Stimulated activated CD4-positive, alpha-beta T cell treated with anti-CD3 and anti-CD28 coated beads, Interleukin-15, amount 100 ng/mL, for 24 hours (primary cell): ENCODE results near the gene ASXL1.
A peak's percentile ranks its signal among the peaks of the same experiment; 100 is the strongest.
"Not testable (repeated sequence)": the region's sequence is repeated elsewhere in the genome, so short reads cannot be mapped to it uniquely, and the experiment has no call there.

Experiments
- DNase-seq: peaks from one replicate; pipeline ENCODE4 v3.0.0-alpha.2; 2020

ASXL1 gene

DNA sequence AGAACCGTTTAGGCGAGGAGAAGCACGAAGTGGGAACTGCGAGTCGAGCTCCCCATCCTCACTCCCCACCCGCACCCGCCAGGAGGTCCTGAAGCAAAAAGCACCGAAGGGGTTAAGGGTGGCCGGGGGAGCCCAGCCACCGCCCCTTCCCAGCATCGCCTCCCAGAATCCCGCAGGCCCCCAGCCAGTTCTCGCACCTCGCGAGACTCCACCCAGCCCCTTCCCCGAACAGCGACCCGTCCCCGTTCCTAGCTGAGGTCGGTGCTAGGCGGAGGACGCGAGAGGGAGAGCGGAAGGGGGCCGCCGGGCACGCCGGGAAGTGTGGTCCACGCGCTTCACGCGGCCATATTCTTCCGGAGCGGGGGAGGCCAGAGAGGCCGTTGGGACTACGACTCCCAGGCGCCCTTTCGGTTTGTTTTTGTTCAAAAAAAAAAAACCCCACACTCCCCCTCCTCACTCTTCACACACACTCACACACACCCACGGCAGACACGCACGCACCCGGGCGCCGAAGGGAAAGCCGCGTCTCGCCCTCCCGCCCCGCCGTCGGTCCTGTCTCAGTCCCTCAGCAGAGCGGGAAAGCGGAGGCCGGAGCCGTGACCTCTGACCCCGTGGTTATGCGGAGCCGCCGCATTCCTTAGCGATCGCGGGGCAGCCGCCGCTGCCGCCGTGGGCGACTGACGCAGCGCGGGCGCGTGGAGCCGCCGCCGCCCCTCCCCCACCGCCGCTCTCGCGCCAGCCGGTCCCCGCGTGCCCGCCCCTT, at the start of gene ASXL1:
Gene ASXL1 (plus strand): TSS at position 463 of the 763 bp plus-strand sequence. CDS start 445 bp downstream, outside the sequence.
- peak; percentile 97 for DNase-seq

- no peak for DNase-seq
Measured at GRCh38 chr20:32312718-32313424, 45.3 kb upstream of the ASXL1 start.

- DNase-seq, result no peak
Measured at GRCh38 chr20:32314768-32315167, 43.4 kb upstream of the ASXL1 start.

GRCh38 chr20:32315399-32315798, 42.7 kb upstream of the ASXL1 start:
- DNase-seq, result no peak

- DNase-seq, result no peak
Measured at GRCh38 chr20:32315891-32316290, 42.2 kb upstream of the ASXL1 start.

DNA sequence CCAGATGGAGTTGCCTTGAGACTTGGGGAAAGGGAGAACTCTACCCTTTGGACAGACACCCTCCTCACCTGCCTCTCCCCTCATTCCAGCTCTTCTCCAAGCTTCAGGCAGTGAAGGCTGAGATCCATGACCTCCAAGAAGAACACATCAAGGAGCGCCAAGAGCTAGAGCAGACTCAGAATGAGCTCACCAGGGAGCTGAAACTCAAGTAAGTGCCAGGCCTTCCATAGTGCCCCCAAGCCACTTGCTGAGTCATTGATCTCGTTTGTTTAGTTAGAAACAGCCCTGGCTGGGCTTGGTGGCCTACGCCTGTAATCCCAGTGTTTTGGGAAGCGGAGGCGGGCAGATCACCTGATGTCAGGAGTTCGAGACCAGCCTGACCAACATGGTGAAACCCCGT, 41.5 kb upstream of the ASXL1 start:
- no peak for DNase-seq

DNA sequence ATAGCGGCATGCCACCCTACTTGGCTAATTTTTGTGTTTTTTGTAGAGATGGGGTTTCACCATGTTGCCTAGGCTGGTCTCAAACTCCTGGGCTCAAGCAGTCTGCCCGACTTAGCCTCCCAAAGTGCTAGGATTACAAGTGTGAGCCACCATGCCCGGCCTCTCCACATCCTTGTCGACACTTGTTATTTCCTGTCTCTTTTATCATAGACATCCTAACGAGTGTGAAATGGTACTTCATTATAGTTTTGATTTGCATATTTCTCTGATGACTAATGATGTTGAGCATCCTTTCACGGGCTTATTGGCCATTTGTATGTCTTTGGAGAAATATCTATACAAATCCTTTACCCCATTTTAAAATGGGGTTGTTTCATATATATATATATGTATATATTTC, 39.0 kb upstream of the ASXL1 start:
- DNase-seq, result peak; percentile 14

DNA sequence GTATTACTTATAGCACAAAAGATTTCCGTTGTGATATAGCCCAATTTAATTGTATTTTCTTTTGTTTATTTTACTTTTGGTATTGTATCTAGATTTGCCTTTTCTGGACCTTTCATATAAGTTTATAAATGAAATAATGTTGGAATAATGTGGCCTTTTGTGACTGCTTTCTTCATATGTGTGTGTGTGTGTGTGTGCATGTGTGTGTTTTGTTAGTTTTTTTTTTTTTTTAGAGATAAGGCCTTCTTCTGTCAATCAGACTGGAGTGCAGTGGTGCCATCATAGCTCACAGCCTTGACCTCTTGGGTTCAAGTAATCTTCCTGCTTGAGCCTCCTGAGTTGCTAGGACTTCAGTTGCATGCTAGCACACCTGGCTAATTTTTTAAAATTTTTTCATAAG, 37.8 kb upstream of the ASXL1 start:
- DNase-seq, result no peak

GRCh38 chr20:32321390-32321789, 36.7 kb upstream of the ASXL1 start:
- DNase-seq, result no peak

GRCh38 chr20:32322260-32322659, 35.9 kb upstream of the ASXL1 start:
- not testable (repeated sequence) for DNase-seq

DNA sequence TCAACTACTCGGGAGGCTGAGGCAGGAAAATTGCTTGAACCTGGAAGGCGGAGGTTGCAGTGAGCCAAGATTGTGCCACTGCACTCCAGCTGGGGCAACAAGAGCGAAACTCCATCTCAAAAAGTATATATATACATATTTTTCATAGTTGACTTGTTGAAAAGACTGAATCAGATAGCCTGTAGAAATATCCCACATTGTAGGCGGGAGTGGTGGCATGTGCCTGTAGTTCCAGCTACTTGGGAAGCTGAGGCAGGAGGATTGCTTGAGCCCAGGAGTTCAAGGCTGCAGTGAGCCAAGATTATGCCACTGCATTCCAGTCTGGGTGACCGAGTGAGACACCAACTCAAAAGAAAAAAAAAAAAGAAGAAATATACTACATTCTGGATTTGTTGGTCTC, 34.4 kb upstream of the ASXL1 start:
- DNase-seq, result not testable (repeated sequence)

DNA sequence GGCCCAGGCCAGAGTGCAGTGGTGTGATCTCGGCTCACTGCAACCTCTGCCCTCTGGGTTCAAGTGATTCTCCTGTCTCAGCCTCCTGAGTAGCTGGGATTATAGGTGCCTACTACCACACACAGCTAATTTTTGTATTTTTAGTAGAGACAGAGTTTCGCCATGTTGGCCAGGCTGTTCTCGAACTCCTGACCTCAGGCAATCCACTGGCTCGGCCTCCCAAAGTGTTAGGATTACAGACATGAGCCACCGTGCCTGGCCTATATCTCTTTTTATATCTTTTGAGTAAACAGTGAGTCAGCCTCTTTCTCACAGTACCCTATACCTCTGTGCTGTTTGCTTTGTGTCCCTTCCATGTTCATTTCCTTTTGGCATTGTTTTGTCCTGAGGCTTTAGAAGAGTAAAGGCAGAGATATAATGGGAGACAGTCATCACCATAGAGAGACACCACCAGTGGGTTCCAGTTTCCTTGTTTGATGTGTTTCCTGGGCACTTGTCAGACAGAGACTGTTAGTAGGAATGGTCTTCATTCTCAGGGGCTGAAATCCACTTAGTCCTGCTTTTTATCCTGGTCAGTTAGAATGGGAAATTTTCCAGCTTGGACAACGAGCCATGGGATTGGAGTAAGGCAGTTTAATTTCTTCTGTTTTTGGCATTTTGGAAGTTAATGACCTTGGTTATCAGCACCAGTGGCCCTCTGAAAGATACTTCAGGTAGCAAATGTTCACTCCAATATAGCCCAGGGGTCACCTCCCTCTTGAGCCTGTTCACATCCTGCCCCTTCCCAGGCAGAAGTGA, 32.2 kb upstream of the ASXL1 start:
- no peak for DNase-seq

GRCh38 chr20:32326504-32326845, 31.7 kb upstream of the ASXL1 start:
- DNase-seq, result no peak

- DNase-seq, result no peak
Measured at GRCh38 chr20:32327087-32327681, 30.9 kb upstream of the ASXL1 start.

GRCh38 chr20:32329817-32330554, 28.1 kb upstream of the ASXL1 start:
- DNase-seq, result no peak

DNA sequence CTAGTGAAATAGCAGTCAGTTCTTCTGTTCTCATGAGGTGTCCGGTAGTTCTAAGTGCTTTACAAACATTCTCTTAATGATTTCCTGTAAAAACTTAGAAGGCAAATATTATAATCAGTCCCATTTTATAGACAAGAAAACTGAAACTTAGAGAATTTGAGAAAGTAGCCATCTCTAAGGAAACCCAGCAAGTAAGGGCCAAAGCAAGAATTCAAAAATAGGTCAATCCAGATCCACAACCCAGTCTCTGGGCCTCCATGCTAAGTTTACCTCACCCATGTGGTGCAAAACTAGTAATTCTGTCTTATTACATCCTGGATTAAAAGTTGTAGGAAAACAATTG, 27.6 kb upstream of the ASXL1 start:
- DNase-seq, result no peak

DNA sequence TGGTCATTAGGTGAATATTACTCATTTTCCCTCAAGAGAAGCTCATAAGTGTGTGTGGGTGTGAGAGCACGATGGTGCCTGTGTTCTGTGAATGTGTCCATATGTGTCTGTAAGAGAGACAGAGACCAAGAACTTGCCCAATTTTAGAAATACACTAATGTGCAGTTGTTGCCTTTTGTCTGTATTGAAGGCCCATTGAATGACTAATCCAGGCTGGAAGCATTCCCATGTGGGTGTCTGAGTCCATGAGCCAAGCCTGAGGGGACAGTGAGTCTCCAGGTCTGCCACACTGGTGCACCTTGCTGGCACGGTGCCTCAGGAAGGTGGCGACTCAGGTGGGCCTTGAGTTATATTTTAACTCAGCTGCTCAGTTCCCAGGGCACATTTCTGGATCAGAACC, 25.5 kb upstream of the ASXL1 start:
- DNase-seq, result peak; percentile 37

GRCh38 chr20:32333181-32333987, 24.7 kb upstream of the ASXL1 start:
- DNase-seq, result peak; percentile 66

DNA sequence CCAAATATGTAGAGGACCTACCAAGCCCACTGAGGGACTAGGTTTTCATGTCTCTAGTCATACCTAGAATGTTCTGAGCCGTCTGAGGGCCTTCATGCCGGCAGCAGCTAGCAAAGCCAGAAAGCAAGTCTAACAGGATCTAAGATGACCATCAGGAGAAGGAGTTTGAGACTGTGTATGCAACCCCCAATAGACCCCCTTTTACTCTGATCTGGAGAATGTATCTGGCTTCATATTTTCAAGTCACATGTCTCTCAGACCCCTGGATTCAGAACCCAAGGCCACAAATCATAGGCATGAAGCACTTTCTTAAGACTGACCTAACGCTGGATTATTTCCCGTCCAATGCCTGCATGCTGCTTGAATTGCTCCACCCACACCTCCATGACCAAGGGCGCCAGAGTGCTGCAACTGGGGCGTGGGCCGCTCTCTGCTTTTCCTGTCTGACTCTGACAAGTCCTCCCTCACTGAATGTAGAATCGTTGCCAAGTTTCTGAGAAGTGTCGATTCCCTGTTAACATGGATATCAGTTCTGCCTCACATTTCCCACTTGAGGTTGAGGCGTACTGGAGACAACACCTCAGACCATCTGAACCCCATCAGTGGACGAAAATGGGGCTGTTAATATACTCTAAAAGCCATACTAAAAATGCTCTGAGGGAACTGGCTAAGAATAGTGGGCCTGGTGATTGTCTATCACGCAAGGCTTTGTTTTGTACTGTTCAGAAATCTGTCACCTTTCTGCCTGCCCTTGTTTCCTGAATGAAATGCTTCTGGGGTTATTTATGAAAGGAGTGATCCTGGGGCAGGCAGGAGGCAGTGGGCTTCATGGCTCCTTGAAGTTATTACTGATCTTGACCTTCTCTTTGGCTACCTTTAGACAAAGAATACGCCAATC, 23.9 kb upstream of the ASXL1 start:
- peak; percentile 72 for DNase-seq

DNA sequence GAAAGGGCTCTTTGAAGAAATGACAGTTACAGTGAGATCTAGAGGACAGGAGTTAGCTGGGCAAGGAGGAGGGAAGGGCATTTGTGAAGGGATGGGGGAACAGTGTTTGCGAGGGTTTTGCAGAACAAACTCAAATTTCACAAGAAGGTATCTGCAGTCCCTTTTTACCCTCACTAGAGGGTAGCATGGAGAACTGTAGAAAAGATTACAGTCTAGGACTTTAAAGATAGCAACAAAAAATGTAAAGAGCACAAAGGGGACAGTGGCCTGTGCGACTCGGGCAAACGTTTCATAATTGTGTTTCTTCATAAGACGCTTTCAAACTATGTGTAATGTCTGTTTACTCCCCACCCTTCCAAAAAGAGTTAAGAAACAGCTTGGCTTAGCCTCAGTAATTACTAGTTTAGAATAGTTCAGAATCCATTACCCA, 21.2 kb upstream of the ASXL1 start:
- no peak for DNase-seq
